ENCODE data around the gene EPB41L4A.

GRCh38 chr5:112119969-112120368 is 299.1 kb downstream of the EPB41L4A start:
- TF ChIP-seq, protein P1, sequence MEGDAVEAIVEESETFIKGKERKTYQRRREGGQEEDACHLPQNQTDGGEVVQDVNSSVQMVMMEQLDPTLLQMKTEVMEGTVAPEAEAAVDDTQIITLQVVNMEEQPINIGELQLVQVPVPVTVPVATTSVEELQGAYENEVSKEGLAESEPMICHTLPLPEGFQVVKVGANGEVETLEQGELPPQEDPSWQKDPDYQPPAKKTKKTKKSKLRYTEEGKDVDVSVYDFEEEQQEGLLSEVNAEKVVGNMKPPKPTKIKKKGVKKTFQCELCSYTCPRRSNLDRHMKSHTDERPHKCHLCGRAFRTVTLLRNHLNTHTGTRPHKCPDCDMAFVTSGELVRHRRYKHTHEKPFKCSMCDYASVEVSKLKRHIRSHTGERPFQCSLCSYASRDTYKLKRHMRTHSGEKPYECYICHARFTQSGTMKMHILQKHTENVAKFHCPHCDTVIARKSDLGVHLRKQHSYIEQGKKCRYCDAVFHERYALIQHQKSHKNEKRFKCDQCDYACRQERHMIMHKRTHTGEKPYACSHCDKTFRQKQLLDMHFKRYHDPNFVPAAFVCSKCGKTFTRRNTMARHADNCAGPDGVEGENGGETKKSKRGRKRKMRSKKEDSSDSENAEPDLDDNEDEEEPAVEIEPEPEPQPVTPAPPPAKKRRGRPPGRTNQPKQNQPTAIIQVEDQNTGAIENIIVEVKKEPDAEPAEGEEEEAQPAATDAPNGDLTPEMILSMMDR (IDR thresholded peaks at IDR 0.05), result no peak
- TF ChIP-seq POLR2A (IDR thresholded peaks at IDR 0.05), result no peak
